ENCODE results near the gene CDK15.

DNA sequence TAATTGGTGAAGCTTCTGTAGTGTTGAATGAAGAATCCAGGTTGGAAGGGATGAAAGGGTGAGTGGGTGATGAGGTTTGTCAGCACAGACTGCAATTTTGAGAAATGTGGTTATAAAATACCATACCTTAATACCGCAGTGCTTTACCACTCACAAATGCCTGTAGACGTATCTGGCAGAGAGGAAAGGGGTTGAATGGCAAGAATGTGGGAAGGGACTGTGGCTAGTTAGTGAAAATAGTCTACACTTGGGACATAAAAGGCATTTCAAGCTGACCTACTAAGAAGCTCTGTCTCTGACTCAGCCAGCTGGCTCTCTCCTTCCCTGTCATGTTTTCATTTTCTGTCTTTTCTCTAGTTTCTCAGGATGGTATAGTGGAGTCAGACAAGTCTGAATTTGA lies 25.1 kb downstream of the CDK15 start:
- TF ChIP-seq POLR2A (IDR thresholded peaks at IDR 0.05) (no peak), CTCF (IDR thresholded peaks at IDR 0.05) (no peak)

Measured in right lobe of liver (tissue), 4 donors.